Hematopoietic multipotent progenitor cell treated with erythropoietin and hydrocortisone succinate and interleukin-3 and kit ligand, for 6 days (in vitro differentiated cells): ENCODE results near the gene WIPF2.

ENCODE experiments used
- DNase-seq: peaks from one replicate; pipeline ENCODE4 v3.0.0-alpha.2; 2015

The WIPF2 gene, protein sequence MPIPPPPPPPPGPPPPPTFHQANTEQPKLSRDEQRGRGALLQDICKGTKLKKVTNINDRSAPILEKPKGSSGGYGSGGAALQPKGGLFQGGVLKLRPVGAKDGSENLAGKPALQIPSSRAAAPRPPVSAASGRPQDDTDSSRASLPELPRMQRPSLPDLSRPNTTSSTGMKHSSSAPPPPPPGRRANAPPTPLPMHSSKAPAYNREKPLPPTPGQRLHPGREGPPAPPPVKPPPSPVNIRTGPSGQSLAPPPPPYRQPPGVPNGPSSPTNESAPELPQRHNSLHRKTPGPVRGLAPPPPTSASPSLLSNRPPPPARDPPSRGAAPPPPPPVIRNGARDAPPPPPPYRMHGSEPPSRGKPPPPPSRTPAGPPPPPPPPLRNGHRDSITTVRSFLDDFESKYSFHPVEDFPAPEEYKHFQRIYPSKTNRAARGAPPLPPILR

DNA sequence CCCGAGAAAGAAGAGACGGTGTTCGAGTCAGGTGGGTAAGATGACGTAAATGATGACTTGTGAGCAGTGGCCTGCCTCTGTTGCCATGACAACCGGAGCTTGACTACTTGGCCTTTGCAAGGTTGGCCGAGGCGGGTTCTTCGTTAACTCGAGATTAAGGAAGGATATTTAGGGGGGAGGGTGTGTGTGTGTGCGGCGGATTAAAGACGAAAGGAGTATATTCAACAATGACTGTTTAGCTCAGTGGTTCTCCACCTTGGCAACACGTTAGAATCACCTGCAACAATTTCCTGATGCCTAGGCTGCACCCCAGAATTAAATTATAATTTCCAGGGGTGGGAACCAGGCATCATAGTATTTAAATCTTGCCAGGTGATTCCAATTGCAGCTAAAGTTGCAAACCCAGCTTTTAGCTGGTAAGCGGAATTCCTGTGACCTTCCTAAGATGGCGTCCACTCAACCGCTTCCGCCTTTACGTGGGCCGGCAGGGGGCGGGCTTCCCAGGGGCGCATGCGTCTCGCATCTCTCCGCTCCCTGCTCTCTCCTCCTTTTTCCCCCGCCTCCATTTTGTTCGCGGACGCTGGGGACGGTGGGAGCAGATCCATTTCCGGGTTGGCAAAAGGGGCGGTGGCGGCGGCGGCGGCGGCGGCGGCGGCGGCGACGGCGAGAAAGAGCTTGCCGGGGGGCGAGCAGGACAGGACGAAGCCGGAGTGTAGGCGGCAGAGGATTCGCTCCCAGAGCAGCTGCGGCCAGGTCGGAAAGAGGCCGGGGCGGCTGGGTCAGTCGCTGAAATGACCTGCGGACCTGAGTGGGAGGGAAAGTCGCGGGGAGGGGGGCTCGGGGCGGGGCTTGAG is at the start of gene WIPF2:
Gene WIPF2, plus strand, starts transcription at position 565 of the 854 bp plus-strand sequence. CDS start 37,156 bp downstream, outside the sequence.
- DNase-seq = peak; percentile 98

DNA sequence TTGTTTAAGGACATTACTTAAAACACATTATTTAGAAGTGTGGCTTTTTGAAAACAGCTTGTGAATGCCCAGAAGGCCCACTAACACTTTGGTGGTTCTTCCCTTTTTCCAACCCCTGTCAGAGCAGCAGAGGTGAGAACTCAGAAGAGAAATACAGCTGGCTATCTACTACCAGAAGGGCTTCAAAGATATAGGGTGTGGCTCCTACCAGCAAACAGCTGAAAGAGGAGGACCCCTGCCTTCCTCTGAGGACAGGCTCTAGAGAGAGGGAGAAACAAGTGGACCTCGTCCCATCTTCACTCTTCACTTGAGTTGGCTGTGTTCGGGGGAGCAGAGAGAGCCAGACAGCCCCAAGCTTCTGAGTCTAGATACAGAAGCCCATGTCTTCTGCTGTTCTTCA is 48.8 kb upstream of the WIPF2 start:
- DNase-seq = peak; percentile 70

DNA sequence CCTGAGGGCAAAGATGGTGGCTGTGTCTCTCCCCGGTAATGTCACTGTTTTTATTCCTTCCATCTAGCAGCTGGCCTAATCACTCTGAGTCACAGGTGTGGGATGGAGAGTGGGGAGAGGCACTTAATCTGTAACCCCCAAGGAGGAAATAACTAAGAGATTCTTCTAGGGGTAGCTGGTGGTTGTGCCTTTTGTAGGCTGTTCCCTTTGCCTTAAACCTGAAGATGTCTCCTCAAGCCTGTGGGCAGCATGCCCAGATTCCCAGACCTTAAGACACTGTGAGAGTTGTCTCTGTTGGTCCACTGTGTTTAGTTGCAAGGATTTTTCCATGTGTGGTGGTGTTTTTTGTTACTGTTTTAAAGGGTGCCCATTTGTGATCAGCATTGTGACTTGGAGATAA is 47.4 kb upstream of the WIPF2 start:
- no peak for DNase-seq

DNA sequence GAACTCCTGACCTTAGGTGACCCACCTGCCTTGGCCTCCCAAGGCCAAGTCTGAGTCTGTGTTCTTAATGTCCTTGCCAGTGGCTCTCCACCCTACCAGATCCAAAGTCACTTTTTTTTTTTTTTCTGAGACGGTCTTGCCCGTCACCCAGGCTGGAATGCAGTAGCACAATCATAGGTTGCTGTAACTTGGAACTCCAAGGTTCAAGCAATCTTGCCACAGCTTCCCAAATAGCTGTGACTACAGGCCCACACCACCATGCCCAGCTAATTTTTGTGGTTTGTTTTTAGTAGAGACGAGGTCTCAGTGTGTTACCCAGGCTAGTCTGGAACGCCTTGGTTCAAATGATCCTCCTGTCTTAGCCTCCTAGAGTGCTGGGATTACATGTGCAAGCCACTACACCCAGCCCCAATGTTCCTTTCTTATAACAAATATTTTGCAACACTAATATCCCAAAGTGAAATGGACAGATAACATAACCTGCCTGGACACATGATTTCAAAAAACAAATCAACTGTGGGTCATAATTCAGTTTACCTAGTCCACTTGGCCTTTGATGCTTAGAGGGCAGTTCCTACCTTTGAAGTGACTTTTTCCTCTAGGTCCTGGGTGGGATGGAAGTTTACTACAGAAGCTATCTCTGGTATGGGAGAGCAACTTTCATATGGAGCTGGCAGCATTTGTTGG is 45.9 kb upstream of the WIPF2 start:
- DNase-seq = no peak

DNA sequence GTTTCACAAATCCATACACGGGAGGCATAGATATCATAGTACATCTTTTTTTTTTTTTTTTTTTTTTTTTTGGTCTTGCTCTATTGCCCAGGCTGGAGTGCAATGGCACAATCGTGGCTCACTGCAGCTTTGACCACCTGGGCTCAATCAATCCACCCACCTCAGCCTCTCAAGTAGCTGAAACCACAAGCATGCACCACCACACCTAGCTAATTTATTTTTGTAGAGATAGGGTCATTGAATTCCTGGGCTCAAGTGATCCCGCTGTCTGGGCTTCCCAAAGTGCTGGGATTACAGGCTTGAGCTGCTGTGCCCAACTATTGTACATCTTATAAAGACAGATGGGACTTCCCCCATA is 45.3 kb upstream of the WIPF2 start:
- DNase-seq = no peak

DNA sequence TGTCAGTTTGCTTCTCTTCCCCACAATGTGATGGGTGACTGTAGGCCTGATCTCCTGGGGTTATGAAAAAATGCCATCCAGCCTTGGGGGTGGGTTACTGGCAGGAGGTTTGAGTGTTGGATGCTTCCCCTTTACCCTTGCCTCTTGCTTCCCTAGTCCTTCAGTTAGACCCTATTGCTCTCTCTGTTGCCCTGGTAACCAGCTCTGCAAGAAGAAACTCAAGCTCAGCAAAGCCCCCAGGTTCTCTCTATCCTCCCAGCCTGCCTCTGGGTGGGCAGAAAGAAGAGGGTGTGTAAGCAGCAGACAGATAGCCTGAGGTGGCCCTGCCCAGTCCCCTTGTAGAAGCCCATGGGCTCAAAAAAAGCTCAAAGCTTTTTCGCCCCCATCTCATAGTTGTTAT is 44.6 kb upstream of the WIPF2 start:
- DNase-seq = no peak

DNA sequence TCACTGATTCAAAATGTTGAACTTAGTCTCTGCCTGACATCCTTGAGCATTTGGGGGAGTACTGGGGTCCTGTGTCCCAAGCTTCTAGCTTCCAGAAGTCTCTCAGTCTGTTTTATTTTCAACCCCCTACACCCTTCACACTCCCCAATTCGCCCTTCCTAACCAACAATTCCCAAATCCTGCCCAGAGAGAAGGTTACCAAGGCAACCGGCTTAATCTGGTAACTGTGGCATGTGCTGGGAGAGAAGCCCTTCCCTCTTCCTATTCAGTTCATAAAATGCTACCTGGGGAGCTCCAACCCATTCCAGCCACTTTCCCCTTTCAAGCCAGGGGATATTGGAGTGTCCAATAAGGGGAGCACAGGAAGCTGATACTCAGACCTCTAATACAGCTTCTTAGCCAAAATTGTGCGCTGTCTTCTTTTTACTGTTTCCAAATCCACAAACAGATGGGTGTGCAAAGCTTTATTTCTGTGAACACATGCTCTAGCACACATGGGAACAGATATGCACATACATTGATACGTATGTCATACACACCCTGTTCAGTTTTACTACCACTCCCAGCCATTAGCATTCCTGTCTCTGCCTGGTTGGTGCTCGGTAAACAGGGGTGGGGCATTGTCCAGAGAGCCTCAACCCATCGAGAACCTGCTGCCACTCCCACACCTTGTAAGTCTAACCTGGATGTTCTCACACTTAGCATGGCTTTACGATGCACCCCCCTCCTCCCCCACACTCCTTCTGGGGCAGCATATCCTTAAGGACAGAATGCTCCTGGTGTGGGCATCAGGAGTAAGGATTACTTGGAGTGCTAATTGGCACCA is 43.0 kb upstream of the WIPF2 start:
- DNase-seq = no peak

DNA sequence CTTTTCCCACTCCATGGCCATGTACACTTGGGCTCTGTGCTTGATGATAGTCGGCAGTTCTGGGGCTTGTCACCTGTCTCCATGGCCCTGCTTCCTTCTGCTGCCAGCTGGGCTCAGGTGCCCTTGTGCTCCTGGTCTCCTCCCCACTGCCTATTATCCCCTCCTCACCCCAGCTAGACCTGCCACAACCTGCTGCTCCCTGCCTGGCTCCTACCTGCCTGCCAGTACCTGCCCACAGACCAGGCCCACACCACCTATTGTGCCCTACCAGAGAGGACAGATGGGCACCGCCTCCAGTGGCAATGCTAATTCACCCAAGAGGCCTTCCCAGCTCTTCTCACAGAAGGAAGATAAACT is 42.4 kb upstream of the WIPF2 start:
- DNase-seq = no peak

DNA sequence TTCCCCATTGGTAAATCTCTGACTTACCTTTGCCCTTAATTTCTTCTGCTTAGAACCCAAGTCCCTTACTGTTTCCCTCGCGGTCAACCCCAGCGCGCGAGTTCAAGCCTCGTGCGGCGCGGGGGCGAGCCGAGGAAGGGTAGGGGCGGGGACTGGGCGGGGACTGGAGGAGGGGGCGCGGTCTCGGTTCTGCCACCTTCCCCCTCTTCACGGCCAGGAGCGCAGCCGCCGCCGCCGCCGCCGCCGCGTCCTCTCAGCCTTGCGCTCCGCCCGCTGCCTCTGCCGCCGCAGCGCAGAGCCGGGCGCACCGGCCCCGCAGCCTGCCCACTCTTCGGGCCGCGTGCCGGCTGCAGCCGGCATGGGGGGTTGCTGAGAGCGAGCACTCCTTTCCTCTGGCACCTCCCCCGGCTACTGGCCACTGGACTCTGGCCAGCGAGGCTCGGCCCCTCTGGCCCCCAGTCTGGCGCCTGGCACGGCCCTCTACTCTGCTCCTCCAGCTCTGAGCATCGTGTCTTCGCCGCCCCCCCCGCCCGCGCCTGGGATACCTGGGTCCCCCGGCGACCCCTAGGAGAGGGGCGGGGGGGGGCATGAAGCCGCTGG is 41.7 kb upstream of the WIPF2 start, which contains the start of gene RAPGEFL1:
Gene RAPGEFL1, plus strand, starts transcription at position 196 of the 600 bp plus-strand sequence. Its CDS starts 392 bp downstream, at position 588.
- peak; percentile 90 for DNase-seq

DNA sequence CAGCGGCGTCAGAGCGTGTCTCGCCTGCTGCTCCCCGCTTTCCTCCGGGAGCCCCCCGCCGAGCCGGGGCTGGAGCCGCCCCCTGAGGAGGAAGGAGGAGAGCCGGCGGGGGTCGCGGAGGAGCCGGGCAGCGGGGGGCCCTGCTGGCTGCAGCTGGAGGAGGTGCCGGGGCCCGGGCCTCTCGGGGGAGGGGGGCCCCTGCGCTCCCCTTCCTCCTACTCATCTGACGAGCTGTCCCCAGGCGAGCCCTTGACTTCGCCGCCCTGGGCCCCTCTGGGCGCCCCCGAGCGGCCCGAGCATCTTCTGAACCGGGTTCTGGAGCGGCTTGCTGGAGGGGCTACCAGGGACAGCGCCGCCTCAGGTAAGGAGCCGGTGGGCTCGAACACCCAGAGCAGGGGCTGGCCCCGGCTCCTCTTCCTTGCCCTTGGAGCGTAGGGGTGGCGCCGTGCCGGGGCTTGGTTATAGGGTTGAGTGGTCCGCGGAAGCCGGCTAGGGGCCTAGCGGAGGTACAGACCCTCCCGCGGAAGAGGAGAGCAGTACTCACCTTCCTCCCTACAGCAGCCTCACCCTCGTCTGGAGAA is 41.0 kb upstream of the WIPF2 start:
- no peak for DNase-seq

DNA sequence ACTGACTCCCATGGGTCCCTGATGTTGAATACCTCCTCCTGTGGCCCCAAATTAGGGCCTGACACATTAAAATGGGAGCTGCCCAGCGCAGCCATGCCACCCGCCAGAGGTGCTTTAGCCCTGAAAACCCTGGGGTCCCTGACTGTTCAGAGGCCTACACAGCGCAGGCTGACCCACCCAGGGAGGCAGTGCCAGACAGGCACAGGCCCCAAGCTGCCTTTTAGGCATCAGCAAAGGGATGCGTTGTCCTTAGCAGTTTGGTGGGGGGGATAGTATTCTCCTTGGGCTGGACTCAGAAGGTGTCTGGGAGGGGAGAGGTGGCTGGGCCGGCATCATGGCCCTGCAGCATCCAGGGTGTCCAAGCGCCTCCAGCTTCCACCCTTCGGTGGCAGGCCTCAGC is 40.4 kb upstream of the WIPF2 start:
- DNase-seq = no peak

DNA sequence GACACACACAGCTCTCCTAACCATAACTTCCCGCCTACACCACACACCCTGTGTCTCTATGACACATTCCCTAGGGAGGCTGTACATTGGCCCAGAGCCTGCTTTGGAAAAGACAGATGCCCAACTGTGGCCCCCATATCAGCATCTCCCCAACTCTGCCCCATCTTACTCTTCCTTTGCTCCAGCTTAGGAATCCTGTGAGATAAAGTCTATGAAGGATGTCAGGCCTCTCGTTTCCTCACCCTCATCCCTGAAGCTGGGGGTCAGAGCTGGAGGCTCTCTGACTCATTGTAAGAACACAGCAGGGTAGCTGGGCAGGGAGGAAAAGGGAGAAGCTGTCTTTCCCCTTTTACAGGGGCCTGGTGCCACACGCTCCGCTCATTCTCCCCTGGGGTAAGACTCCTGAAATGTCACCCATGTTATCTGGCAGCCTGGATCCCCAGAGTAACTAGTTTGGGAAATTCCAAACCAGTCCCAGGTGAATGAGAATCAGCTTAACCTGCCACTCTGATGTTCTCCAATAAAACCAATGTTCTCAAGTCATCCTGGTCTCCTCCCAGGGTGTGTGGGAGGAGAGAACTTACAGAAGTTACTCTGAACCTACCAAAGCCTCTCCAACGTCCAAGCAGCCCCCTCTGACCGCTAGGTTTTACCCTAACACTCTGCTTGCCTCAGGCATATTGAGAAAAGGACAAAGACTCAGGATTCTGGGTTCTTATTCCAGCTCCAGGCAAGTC is 39.0 kb upstream of the WIPF2 start:
- DNase-seq = no peak

DNA sequence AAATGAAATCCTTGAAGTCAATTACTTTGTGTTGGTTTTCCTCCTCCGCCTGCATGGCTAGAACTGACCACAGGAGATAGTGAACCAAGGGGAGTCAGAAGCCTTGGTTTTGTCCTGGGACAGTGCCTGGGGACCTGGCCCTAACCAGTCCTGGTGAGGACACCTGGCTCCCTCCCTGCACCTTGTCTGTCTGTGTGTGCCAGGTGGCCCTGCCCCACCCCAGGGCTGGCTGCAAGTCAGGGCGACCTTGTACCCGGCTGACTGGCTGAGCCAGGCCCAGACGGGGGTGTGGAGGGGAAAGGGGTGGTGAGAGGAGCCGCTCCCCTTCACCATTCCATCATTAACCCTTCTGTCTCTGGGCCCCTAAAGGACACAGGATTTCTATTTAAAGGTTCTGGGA is 38.4 kb upstream of the WIPF2 start:
- DNase-seq = no peak

DNA sequence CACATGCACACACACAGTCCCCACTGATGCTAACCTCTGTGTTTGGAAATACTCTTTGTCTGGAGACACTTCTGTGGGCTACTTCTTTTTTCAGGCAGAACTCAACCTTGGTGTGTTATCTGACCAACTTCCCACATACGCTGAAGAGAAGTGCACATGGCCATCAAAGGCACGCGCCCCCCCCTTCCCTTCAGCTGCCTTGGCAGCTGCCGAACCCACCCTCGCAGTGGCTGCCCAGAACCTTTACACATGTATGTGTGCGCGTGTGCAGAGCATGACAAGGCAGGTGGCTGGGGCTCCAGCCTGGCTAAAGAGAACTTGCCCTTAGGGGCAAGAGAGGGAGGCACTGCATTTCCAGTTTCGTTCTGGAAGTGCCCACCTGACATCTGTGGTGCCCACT is 37.9 kb upstream of the WIPF2 start:
- DNase-seq = no peak

DNA sequence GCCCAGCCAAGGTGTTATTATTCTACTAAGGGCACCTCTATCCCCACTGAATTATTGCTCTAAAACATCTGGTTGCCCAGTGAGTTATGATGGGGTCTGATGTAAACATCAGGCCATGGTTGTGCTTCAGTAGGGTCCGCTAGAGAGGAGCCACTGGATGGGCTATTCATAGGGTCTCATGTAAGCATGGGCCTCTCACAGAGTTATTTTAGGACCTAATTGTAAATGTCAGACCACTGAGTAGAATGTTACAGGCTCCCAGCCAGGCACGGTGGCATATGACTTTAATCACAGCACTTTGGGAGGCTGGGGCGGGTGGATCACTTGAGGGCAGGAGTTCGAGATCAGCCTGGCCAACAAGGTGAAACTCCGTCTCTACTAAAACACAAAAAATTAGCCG is 36.5 kb upstream of the WIPF2 start:
- no peak for DNase-seq

DNA sequence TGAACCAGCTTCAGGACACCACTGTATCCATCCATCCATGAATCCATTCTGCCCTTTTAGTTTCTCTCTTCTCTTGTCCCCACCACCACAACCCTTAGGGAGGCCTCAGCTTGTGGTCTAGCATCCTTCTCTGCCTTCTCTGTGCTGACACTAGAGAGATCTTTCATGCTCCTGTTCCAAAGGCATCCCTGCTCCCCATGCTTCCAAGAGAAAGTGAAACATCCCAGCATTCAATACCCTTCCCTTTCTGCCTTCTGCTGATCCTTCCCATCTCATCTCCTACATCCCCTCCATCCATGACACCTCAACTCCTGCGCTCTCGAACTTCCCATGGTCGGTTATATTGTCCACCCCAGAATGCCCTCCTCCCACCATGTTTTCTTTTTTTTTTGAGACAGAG is 31.9 kb upstream of the WIPF2 start:
- no peak for DNase-seq

DNA sequence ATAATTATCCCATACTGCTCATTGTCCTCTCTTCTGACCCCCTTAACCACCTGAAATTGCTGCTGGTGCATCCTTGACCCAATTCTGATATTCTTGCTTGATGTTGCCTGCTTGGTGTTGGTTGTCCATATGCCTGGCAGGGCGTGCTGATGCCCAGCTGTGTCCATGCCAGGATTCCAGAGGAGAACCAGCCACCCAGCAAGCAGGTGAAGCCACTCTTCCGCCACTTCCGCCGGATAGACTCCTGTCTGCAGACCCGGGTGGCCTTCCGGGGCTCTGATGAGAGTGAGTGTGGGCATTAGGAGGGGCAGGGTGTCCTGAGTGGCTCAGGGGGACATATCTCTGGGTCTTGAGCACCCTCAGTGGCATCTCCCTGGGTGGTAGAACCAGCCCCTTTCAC is 30.4 kb upstream of the WIPF2 start:
- no peak for DNase-seq

DNA sequence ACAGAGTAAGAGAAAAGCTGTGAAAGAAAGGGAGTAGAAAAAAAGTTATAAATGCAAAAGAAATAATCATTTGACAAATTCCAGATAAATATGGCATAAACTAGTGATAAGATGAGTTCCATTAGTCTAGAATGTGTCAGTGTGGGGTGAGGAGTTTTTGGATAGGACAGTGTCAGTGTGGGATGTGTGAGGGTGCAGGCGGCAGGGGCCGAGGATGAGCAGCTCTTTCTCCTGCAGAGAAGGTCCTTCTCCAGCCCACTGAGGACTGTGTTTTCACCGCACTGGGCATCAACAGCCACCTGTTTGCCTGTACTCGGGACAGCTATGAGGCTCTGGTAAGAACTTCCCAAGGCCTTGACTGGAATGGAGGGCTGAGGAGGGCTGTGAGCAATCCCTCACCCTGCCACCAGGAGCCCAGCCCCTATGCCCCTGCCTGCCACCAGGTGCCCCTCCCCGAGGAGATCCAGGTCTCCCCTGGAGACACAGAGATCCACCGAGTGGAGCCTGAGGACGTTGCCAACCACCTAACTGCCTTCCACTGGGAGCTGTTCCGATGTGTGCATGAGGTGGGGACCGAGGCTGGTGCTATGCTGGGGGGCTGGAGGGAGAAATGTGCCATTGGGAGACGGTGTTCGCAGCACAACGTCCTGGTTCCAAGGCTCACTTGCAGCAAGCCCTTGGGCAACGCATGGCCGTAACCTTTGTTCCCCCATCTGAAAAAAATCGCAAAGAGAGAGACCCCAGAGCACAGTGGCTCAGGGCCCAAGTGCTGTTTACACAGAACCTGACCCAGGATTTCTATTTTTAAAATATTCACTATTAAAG is 28.7 kb upstream of the WIPF2 start:
- peak; percentile 75 for DNase-seq

DNA sequence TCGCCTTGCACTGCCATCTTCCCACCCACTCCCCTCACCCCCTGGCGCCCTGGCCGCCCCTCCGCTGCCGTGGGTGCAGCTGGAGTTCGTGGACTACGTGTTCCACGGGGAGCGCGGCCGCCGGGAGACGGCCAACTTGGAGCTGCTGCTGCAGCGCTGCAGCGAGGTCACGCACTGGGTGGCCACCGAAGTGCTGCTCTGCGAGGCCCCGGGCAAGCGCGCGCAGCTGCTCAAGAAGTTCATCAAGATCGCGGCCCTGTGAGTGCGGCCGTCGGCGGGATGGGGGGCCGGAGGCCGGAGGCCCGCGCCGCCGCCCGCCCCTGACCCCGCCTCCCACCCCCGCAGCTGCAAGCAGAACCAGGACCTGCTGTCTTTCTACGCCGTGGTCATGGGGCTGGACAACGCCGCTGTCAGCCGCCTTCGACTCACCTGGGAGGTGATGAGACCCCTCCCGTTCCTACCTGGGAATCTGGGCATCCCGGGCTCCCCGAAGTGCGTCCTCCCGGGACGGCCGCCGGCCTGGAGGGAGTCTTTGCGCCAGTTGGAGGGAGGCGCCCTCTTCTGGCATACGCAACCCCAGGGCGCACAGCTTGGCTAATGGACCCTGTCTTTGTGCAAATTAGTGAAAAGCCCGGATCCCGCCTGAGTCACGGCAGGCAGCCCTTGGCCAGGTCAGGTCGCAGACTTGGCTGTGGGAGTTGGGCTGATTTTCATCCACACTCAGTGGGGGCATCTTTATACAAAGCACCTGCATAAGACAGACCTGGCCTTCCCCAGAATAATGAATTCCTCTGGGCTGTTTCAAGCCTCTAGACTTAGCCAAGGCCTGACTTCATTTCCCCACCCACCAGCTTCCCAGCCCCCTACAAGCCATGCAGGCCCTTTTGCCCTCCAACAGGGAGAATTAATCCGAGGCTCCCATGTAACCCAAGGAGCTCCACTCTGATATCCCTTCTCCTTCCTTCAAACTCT is 27.6 kb upstream of the WIPF2 start:
- DNase-seq = peak; percentile 84
